ENCODE data around the gene R3HDM2.

R3HDM2 gene

GRCh38 chr12:57460468-57460784 is 29.6 kb upstream of the R3HDM2 start:
- TF ChIP-seq CTCF (IDR thresholded peaks at IDR 0.05; ENCODE audit: low read depth, low read length) = no peak
- peak overlapping the region; percentile 55 for H3K4me3 ChIP-seq (ENCODE audit: low read depth, low read length)

- peak within 1 kb of the TSS; percentile 55 for H3K4me3 ChIP-seq (ENCODE audit: low read depth, low read length)
- no peak for TF ChIP-seq CTCF (IDR thresholded peaks at IDR 0.05; ENCODE audit: low read depth, low read length)
Observed at GRCh38 chr12:57459750-57460467, 29.1 kb upstream of the R3HDM2 start, which contains the start of gene GLI1. Gene GLI1 (plus strand): TSS chr12:57459785. CDS start chr12:57463692, 3,907 bp downstream.

GRCh38 chr12:57459055-57459749 is 28.4 kb upstream of the R3HDM2 start:
- peak overlapping the region; percentile 55 for H3K4me3 ChIP-seq (ENCODE audit: low read depth, low read length)
- peak; percentile 67 for TF ChIP-seq CTCF (IDR thresholded peaks at IDR 0.05; ENCODE audit: low read depth, low read length)

- H3K4me3 ChIP-seq (ENCODE audit: low read depth, low read length) = peak overlapping the region; percentile 55
- TF ChIP-seq CTCF (IDR thresholded peaks at IDR 0.05; ENCODE audit: low read depth, low read length) = no peak
Observed at GRCh38 chr12:57458665-57459054, 27.8 kb upstream of the R3HDM2 start.

GRCh38 chr12:57456737-57457490 is 26.1 kb upstream of the R3HDM2 start:
- TF ChIP-seq CTCF (IDR thresholded peaks at IDR 0.05; ENCODE audit: low read depth, low read length) = no peak
- H3K4me3 ChIP-seq (ENCODE audit: low read depth, low read length) = no peak overlapping the region

GRCh38 chr12:57456145-57456700 is 25.4 kb upstream of the R3HDM2 start:
- peak overlapping the region; percentile 22; the same call in 1 of the 2 replicates for H3K4me3 ChIP-seq (ENCODE audit: low read depth, low read length)

More at GRCh38 chr12:57456145-57456700, 25.4 kb upstream of the R3HDM2 start:
- TF ChIP-seq CTCF (IDR thresholded peaks at IDR 0.05; ENCODE audit: low read depth, low read length) = 0 out of 2 replicates have a peak, but pooled peaks have one; percentile 34

All from WI38 (cell line).